ENCODE data around the gene SNRNP25.
"Not testable (repeated sequence)": the region's sequence is repeated elsewhere in the genome, so short reads cannot be mapped to it uniquely, and the experiment has no call there.

The SNRNP25 gene

DNA sequence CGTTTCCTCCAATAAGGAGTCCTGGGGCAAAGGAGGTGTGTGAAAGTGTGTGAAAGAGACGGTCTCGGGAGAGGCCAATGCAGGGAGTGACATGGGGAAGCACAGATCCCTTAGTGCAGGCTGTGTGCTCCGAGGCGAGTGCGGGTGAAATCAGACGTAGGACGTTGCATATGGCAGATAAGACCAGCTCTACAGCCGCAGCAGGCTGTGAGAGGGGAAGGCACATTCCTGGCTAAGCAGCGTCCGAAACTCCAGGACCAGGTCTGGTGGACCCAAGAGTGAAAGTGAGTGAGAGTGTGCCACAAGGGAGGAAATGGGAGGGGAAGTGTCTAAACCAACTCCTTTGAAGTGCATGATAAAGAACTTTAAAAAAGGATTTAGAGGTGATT, 11.6 kb upstream of the SNRNP25 start:
- no peak for DNase-seq (ENCODE audit: low spot score)

DNA sequence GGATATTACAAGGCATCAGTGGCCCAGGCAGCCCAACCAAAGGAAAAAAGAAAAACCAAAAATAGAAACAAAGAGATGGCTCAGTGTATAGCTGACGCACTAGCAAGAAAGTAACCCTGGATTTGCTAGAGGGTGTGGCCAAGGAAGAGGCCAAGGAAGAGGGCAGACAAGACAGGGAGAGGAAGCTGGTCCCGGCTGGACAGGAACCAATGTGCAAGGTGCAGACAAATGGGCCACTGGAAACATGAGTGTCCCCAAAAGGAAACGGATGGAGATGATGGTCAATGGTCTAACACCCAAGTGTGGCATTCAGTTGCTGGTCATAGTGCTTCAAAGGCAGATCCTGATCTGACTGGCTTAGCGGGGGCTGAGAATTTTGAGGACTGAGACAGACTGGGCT, 10.9 kb upstream of the SNRNP25 start:
- no peak for DNase-seq (ENCODE audit: low spot score)

DNA sequence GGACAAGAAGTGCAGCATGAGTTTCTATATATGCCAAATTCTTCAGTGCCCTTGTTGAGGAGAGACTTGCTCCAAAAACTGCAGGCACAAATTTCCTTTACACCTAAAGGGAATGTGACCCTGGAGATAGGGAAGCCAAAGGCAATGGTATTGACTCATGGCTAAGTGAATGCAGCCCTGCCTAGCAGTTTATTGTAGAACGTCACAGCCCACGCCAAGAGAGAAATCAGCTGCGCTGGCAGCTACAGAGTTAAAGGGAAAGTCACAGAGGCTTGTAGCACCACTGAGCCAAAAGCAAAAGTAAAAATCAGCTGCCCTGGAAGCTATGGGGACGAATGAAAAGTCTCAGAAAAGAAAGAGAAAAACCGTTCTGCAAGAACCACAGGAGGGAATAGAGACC, 10.3 kb upstream of the SNRNP25 start:
- no peak for DNase-seq (ENCODE audit: low spot score)

DNA sequence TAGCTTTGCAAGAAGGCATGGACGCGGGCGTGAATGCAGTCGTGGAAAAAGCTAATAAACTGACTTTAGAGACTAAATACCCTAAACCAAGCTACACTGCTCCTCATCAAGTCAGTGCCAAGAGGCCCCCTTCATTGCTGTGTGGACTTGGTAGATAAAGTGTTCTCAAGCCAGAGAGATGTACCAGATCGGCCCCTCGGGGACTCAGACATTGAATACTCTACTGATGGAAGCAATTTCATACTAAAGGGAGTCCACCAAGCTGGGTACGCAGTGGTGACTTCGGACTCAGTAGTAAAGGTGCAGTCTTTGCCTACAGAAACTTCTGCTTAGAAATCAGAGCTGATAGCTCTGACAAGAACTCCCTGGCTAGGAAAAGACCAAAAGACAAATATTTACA, 9.0 kb upstream of the SNRNP25 start:
- no peak for DNase-seq (ENCODE audit: low spot score)

DNA sequence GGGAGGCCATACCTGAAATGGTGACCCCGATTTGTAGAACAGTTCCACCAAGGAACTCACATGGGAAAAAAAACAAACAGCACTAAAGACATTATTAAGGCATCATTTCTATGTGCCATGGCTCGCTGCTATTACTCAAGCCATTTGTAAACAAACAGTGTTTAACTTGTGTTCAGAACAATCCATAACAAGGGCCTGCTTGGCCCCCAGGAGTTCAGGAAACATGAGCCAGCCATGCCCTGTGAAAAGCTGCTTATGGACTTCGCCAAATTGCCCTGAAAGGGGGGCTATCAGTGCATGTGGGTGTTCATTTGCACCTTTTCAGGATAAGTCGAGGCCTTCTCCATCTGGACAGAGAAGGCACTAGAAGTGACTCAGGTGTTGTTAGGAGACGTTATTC, 8.2 kb upstream of the SNRNP25 start:
- no peak for DNase-seq (ENCODE audit: low spot score)

DNA sequence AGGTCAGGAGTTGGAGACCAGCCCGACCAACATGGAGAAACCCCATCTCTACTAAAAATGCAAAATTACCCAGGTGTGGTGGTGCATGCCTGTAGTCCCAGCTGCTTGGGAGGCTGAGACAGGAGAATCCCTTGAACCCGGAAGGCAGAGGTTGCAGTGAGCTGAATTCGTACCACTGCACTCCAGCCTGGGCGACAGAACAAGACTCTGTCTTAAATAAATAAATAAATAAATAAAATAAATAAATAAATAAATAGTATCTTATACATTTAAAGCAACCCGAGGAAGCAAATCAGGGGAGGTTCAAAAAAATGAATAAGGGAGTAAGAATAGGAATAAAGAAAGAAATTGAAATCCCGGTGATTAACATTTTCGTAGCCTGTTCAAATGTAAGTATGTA, 7.1 kb upstream of the SNRNP25 start:
- not testable (repeated sequence) for DNase-seq (ENCODE audit: low spot score)

DNA sequence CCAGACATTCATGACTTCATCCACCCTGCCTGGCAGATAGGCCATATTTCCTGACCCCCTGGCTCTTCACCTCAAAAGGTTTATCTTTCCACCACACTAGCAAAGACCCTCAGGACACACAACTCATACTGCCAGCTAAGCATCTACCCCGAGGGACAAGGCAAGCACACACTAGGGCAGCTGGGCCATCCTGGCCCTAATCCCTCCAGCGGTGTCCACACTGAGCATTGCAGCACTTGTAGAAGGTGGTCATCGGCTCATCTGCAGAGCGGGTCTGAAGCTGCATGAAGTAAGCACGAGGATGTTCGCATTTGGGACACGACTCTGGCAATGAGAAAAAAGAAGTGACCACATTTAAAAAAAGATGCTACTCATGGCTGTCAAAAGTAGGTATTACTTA, 6.4 kb upstream of the SNRNP25 start:
- DNase-seq (ENCODE audit: low spot score), result no peak

DNA sequence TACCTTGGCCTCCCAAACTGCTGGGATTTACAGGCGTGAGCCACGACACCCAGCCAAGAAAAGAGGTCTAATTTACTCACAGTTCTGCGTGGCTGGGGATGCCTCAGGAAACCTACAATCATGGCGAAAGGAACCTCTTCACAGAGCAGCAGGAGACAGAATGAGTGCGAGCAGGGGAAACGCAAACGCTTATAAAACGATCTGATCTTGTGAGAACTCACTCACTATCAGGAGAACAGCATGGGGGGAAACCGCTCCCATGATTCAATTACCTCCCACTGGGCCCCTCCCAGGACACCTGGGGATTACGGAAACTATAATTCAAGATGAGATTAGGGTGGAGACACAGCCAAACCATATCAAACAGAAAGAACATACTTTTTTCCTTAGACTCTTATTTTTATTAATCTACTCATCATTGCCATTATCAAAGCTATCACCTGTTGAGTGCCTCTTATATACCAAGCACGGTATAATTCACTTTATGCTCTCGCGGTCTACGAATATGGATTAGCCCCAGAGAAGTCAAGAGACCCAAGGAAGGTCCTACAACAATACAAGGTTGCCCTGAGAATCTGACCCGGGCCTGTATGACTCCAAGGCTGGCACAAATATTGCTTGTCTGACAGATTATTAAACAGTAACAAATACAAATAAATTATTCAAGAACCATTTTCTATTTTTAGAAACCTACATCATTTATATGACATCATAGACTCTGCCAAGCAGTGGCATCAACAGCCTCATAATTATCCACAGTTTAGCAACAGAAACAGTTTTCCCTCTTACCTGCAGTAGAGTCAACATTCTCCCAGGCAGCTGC, 2.6 kb upstream of the SNRNP25 start:
- DNase-seq (ENCODE audit: low spot score), result no peak

DNA sequence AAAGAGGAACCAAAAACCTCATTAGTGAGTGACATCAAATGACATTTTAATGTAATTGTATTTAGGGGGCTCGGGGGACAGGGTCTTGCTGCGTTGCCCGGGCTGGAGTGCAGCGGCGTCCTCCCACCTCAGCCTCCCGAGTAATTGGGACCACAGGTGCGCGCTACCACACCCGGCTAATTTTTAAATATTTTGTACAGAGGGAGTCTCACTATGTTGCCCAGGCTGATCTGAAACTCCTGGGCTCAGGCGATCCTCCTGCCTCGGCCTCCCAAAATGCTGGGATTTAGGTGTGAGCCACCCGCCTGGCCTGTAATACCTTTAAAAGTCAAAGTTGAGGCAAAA, 581 bp downstream of the SNRNP25 start:
- DNase-seq (ENCODE audit: low spot score), result no peak

DNA sequence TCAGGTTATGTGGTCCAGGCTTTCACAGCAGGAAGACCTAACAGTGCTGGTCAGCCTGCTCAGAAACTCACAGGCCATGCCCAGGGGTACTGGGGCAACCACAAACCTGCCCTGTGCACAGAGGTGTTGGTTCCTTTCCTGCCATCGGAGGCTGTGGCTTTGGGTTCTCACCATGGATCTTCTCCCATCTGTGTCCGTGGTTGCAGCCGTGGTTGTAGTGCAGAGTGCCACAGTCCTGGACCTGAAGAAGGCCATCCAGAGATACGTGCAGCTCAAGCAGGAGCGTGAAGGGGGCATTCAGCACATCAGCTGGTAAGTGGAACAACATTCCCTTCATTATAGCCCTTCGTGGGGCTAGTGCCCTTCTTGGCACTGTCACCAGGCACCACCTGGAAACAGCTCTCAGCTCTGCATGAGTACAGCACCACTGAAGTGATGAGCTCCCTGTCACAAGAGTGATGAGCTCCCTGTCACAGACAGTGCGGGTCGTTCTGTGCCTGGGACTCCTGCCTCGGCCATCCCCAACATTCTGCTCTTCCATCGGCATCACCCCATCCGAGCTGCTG, 2.0 kb downstream of the SNRNP25 start:
- DNase-seq (ENCODE audit: low spot score), result no peak

DNA sequence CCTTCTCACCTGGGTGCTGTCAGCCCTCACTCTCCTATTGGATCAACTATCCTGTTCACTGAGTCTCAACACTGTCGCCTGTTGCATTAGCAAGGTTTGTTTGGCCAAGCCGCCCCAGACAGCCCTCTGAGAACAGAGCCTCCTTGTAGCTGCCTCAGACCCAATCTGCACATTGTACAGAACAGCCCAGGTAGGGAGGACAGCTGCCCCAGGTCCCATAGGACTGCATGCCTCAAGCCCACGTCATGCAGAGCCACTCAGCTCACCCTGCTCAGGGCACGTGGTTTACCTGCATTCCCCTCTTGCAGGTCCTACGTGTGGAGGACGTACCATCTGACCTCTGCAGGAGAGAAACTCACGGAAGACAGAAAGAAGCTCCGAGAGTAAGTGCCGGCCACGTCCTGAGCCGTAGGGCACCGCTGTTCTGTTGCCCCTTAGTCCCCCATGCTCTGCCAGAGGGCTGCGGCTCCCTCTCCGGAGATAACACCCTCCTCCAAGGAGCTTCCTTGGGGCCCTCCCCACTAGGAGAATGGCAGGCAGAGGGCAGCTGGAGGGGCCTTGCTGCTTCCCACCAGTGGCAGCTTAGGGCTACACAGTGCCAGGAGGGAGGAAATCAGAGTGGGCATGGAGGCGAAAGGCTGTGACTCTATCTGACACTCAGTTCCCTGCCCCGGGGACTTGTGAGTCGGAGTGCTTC, 2.8 kb downstream of the SNRNP25 start:
- no peak for DNase-seq (ENCODE audit: low spot score)

DNA sequence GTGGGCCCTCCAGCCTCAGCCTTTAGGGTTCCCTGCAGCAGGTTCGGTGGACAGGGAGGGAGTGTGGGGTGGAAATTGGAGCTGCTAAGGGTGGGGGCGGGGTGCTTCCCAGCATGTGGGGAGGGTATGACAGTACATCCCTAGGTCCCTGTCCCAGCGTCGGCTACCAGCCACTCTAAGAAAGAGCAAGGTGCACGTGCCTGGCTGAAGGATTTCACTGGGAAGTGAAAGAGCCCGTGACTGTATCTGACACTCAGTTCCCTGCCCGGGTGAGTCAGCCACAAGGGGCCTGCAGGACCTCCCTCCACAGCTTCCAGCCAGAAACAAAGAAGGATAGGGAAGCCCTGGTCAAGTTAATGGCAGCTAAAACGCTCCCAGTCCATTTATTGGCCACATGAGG, 4.1 kb downstream of the SNRNP25 start:
- DNase-seq (ENCODE audit: low spot score), result no peak

DNA sequence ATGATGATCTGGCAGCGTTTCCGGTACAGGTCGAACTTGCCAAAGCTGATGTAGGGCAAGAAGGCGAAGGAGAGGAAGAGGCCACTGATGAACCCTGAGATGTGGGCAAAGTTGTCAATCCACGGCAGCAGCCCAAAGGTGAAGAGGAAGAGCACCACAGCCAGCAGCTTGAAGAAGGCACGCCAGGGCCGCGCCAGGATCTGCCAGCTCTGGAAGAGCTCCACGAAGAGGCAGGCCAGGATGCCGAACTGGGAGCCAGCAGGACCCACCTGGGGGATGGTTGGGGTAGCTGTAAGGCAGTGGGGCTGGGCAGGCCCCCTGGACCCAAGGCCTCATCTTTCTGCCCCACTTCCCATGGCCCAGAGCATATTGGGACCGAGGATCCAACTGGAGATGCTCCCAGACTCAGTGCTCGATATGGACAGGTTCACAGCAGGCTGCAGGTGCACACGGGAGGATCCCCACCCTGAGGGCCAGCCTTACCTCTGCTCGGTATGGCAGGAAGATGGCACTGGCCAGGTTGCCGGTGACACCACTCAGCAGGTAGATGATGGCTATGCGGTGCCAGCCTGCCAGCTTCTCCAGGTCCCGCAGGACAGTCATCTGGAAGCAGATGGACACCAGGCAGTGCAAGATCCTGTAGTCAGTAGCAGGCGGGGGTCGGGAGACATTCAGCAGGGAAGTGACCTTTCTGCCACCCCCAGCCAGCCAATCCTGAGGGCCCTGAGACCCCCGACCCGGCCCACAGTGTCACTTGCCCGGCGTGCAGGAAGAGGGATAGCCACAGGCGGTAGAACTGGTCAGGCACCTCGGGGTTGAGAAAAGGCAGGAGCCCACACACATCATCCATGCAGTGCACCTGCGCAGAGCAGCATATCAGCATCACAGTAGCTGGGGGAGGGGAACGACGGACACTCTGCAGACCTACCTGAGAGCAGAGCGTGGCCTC, 5.1 kb downstream of the SNRNP25 start:
- DNase-seq (ENCODE audit: low spot score), result no peak

DNA sequence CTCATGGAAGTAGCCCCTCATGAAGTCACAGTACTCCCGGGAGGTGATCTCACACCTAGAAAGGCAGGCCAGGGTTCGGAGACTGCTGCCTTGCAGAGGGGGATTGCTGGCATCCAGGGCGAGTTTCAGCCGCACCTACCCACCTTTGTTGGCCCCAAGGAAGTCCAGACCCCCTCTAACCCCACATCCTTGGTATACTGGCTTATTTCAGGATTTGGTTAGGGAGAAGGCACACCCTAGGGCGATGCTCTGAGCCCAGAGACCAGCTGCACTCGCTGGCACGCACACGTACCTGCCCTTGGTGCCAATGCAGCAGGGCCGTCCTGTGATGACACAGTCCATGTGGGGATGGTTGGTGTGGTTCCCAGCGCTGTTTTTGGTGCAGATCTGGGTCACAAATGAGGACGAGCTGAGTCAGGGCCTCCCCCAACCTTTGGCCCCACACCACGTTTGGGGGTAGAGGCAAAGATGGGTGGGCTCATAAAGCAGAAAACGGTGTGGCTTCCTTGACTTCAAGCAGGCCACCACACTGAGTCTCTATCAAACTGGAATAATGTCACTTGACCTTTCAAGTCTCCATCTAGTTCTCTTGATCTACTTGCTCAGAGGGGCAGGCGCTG, 5.9 kb downstream of the SNRNP25 start:
- no peak for DNase-seq (ENCODE audit: low spot score)

DNA sequence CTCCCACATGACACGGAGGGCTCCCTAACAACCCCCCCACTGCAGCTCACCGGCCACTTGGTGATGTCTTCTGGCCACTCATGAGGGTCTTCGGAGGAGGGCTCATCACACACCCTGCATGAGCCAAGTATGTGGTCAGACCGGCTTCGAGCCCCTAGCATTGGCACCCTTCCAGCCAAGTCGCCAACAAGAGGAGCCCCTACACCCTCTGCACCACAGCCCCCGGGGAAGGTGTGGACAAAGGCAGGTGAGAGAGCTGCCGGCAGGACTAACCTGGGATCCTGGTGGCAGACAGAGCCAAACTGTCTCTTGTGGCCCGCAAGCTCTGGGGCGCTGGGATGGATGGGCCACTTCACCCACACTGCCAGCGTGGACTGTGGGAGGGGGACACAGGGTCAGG, 6.5 kb downstream of the SNRNP25 start:
- DNase-seq (ENCODE audit: low spot score), result no peak

DNA sequence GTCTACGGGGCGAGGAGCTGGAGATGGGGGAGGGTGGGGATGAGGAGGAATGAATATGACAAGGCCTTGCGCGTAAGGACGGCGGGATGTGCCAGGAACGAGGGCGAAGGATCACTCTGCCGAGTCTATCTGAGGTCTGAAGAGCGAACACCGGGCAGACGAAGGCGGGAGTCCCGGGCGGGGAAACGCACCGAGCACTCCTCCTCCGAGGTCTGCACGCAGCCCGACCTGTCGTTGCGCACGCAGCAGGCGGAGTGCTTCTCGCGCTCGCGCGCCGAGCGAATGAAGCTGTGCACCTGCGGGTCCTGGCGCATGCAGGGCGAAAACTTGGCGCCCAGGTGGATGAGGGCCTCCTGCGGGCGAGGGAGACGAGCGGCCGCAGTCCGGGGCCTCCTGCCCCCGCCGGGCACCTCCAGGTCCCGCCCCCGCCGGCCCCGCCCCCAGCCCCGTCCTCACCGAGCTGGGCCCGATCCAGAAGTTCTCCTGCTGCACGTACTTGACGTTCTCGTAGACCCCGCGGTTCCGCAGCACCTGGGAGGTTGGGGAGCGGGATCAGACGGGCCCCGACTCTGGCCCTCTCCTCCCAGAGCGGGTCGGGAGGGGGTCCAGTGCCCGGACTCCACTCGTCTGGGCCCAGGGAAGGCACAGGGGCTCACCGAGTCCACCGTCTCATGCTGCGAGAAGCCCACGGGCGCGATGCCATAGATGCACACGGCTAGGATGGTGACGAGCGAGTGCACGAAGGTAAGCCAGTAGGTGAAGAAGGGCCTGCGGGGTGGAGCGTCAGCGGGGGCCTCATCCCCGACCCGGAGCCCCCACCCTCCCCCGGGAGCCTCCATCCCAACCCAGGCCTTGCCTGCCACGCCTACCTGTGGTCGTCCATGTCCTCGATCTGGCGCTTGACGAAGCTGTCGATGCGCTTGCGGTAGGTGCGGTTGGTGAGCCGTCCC, 7.6 kb downstream of the SNRNP25 start:
- no peak for DNase-seq (ENCODE audit: low spot score)

DNA sequence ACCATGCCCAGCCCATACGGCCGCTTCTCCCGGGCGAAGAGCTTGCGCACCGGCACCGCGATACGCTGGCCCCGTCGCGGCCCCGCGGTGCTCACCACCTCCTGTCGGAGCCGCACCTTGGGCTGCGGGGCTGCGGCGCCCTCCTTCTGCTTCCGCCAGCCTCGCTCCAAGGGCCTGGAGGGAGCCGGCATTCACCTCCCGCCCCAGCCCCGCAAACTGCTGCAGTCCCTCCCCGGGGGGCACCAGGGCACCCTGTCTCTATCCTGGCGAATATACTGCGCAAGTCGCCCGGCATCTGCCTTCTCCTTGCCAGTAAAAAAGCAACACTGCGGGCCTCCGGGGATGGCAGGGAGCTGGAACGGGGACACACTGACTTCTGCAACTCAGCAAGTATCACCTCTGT, 8.3 kb downstream of the SNRNP25 start:
- no peak for DNase-seq (ENCODE audit: low spot score)

DNA sequence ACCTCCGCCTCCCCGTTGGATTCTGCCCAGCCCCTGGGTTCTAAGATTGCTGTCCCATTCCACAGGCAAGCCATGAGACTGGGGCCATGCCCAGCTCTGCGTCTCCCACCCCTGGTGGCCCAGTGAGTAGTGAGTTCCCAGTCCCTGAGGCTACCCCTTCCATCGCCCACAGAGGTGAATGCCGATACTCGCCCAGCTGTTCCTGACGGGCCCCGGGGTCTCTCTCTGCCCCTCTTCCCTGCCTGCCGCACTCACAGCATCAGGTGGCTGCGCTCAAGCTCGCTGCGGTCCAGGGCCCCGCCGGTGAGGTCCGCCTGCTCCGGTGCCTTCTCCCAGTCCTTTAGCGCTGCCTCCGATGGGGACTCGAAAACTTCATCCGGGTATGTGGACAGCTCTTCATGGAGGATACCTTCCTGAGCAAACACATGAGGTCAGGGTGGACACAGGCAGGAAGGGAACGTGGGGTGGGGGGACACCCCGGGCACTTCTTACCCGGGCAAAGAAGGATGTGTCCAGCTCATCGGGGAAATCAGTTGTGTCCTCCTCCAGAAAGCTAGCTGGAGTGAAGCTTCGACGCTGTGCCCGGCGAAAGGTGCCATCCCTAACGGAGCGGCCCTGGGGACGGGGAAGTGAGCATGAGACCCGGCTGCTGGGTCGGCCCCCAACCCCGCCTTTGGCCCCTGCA, 8.8 kb downstream of the SNRNP25 start:
- DNase-seq (ENCODE audit: low spot score), result no peak

DNA sequence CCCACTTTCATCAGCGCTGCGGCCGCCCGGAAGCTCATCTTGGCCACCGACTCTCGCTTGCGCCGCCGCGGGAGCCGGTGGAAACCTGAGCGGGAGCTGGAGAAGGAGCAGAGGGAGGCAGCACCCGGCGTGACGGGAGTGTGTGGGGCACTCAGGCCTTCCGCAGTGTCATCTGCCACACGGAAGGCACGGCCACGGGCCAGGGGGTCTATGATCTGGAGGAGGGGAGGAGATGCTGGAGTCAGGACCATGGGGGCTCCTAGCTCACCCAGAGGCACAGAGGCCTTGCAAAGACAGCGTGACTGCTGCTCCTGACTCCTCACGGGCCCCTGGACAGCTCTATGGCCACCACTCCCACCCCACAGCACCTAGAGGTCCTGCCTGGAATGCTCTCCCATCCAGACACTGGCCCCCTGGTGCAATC, 9.4 kb downstream of the SNRNP25 start:
- DNase-seq (ENCODE audit: low spot score), result no peak

DNA sequence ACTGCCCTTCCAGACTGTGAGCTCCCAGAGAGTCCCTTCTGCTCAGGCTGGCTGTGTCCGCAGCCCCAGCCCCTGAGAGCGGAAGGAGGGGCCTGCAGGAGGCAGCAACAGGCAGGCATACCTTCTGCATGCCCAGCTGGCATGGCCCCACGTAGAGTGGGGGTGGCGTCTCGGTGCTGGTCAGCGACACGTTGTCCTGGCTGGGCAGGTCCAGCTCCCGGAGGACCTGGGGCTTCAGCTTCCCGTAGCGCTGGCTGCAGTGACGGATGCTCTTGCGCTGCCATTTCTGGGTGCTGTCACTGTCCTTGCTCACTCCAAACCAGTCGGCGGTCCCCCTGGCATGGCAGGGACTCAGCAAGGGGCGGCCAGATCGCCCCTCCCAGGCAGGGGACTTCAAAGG, 9.8 kb downstream of the SNRNP25 start:
- DNase-seq (ENCODE audit: low spot score), result no peak

Measured in NAMALWA (cell line).